Jurkat, Clone E6-1 (cell line): ENCODE results near the gene TTLL10.
"Not testable (repeated sequence)": the region's sequence is repeated elsewhere in the genome, so short reads cannot be mapped to it uniquely, and the experiment has no call there.

Experiments used
- DNase-seq: peaks from one replicate; pipeline ENCODE4 v3.0.0-alpha.2; 2011; ENCODE audit warnings: low read depth, low spot score
- H3K4me3 ChIP-seq: 2 replicates; pipeline ENCODE4 v1.5.1; 2011; ENCODE audit warnings: mild to moderate bottlenecking, low read length, control low read depth, moderate library complexity

Gene TTLL10

GRCh38 chr1:1168451-1169411 lies 4.9 kb upstream of the TTLL10 start:
- no peak for DNase-seq
- no peak overlapping the region for H3K4me3 ChIP-seq

- no peak for DNase-seq
- H3K4me3 ChIP-seq, result no peak overlapping the region
Measured at GRCh38 chr1:1169429-1170214, 4.1 kb upstream of the TTLL10 start.

GRCh38 chr1:1170215-1171091 lies 3.2 kb upstream of the TTLL10 start:
- H3K4me3 ChIP-seq, result no peak overlapping the region
- DNase-seq, result no peak

GRCh38 chr1:1171161-1171545 lies 2.5 kb upstream of the TTLL10 start:
- no peak for DNase-seq
- H3K4me3 ChIP-seq, result no peak overlapping the region

GRCh38 chr1:1171546-1172340 lies 1.9 kb upstream of the TTLL10 start:
- DNase-seq, result no peak
- no peak overlapping the region for H3K4me3 ChIP-seq

GRCh38 chr1:1173061-1173792 lies 453 bp upstream of the TTLL10 start:
- no peak overlapping the region for H3K4me3 ChIP-seq
- DNase-seq, result no peak

- H3K4me3 ChIP-seq, result no peak overlapping the region
- DNase-seq, result no peak
Measured at GRCh38 chr1:1175221-1176062, 1.8 kb downstream of the TTLL10 start.

GRCh38 chr1:1176063-1176761 lies 2.5 kb downstream of the TTLL10 start:
- not testable (repeated sequence) for DNase-seq, H3K4me3 ChIP-seq

GRCh38 chr1:1176931-1177330 lies 3.3 kb downstream of the TTLL10 start:
- DNase-seq, result no peak

GRCh38 chr1:1177452-1178206 lies 3.9 kb downstream of the TTLL10 start:
- no peak overlapping the region for H3K4me3 ChIP-seq
- DNase-seq, result no peak

More at GRCh38 chr1:1176931-1177330, 3.3 kb downstream of the TTLL10 start:
- no peak overlapping the region for H3K4me3 ChIP-seq

- no peak for DNase-seq
- no peak overlapping the region for H3K4me3 ChIP-seq
Measured at GRCh38 chr1:1178794-1179331, 5.2 kb downstream of the TTLL10 start.

- H3K4me3 ChIP-seq, result no peak overlapping the region
- DNase-seq, result no peak
Measured at GRCh38 chr1:1179346-1179982, 5.8 kb downstream of the TTLL10 start.

GRCh38 chr1:1179983-1180861 lies 6.5 kb downstream of the TTLL10 start:
- H3K4me3 ChIP-seq, result no peak overlapping the region
- no peak for DNase-seq
